ENCODE measurements around the gene BICC1.

GRCh38 chr10:58697691-58698090 is 185.0 kb downstream of the BICC1 start:
- TF ChIP-seq CTCF (conservative IDR thresholded peaks at IDR 0.05 in 1 of 2, IDR thresholded peaks at IDR 0.05 in 1 of 2; ENCODE audit: low read depth in 1 of 2, low read length in 2 of 2), result no peak
- TF ChIP-seq EZH2 (IDR thresholded peaks at IDR 0.05; ENCODE audit: low read length, missing control alignments), result no peak
